A673 (cell line): ENCODE results near the gene MRPL12.

Source experiments
- EZH2 ChIP-seq: fragments of 200-600 bp; sonication (generic); IDR thresholded peaks from 2 replicates; pipeline ENCODE4 v1.6.1; 2017; ENCODE audit warnings: borderline replicate concordance, low read depth, mild to moderate bottlenecking, mixed read lengths, antibody characterized with exemption, low read length; ENCODE audit not compliant: poor library complexity, severe bottlenecking
- TF ChIP-seq, protein P1 (sequence below): fragments of 300-800, 200-600 bp; sonication (generic); conservative IDR thresholded peaks from 2 replicates; pipeline ENCODE4 v1.5.1; 2017; ENCODE audit warnings: low read depth, mild to moderate bottlenecking, antibody characterized with exemption, low read length, moderate library complexity, mixed read lengths

DNA sequence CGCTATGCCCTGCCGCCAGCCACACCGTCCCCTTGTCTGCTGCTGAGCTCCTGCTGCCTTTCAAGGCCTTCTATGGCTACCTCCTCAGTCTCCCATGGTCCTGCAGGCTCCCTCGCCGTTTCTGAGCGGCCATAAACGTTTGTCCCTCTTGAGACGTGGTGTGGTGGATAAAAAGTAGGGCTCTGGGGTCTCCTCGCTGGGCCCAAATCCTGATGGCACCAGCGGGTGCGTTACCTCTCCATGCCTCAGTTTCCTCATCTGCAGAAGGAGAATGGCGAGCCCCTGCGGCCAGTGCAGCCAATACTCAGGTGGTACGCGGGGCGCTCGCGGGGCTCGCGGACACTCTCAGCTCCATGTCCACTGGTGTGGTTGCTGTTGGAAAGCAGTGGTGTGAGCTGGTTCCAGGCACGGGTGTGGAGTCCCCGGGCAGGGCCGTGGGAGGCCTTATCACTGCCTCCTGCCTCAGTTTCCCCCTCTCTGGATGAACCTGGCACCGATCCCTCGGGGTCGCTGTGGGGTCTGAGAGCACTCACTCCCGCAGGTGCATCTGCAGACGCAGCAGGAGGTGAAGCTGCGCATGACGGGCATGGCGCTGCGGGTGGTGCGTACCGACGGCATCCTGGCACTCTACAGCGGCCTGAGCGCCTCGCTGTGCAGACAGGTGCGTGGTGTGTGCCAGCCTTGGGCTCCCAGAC lies 11.4 kb downstream of the MRPL12 start:
- TF ChIP-seq, protein P1, sequence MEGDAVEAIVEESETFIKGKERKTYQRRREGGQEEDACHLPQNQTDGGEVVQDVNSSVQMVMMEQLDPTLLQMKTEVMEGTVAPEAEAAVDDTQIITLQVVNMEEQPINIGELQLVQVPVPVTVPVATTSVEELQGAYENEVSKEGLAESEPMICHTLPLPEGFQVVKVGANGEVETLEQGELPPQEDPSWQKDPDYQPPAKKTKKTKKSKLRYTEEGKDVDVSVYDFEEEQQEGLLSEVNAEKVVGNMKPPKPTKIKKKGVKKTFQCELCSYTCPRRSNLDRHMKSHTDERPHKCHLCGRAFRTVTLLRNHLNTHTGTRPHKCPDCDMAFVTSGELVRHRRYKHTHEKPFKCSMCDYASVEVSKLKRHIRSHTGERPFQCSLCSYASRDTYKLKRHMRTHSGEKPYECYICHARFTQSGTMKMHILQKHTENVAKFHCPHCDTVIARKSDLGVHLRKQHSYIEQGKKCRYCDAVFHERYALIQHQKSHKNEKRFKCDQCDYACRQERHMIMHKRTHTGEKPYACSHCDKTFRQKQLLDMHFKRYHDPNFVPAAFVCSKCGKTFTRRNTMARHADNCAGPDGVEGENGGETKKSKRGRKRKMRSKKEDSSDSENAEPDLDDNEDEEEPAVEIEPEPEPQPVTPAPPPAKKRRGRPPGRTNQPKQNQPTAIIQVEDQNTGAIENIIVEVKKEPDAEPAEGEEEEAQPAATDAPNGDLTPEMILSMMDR: no peak
- TF ChIP-seq EZH2: no peak
